B cell (primary cell): ENCODE data around the gene KCNIP2.

Experiments
- EZH2 ChIP-seq: IDR thresholded peaks from 2 replicates; pipeline ENCODE4 v1.6.1; 2012; ENCODE audit warnings: borderline replicate concordance, low read depth, mild to moderate bottlenecking, moderate library complexity, low read length; ENCODE audit not compliant: insufficient read depth, poor library complexity, severe bottlenecking
- TF ChIP-seq, protein P1 (sequence below): fragments of 200-600 bp; IDR thresholded peaks from one replicate; pipeline ENCODE4 v1.8.0; 2022; ENCODE audit warnings: antibody characterized with exemption, mild to moderate bottlenecking

- TF ChIP-seq, protein P1, sequence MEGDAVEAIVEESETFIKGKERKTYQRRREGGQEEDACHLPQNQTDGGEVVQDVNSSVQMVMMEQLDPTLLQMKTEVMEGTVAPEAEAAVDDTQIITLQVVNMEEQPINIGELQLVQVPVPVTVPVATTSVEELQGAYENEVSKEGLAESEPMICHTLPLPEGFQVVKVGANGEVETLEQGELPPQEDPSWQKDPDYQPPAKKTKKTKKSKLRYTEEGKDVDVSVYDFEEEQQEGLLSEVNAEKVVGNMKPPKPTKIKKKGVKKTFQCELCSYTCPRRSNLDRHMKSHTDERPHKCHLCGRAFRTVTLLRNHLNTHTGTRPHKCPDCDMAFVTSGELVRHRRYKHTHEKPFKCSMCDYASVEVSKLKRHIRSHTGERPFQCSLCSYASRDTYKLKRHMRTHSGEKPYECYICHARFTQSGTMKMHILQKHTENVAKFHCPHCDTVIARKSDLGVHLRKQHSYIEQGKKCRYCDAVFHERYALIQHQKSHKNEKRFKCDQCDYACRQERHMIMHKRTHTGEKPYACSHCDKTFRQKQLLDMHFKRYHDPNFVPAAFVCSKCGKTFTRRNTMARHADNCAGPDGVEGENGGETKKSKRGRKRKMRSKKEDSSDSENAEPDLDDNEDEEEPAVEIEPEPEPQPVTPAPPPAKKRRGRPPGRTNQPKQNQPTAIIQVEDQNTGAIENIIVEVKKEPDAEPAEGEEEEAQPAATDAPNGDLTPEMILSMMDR, result no peak
- no peak for TF ChIP-seq EZH2
Observed at GRCh38 chr10:101879456-101880231, 36.0 kb upstream of the KCNIP2 start.
